Activated CD4-positive, alpha-beta T cell treated with anti-CD3 and anti-CD28 coated beads, Interleukin-2, Interleukin-6, amounts not matched to agents 100 ng/mL and 50 ng/mL, durations not matched to agents 16 hours and 8 hours (primary cell): ENCODE measurements around the gene KCNJ16.

Source experiments
- DNase-seq: peaks from one replicate; pipeline ENCODE4 v3.0.0-alpha.2; 2020

Gene KCNJ16

GRCh38 chr17:70099294-70099693 lies 24.3 kb downstream of the KCNJ16 start:
- DNase-seq: no peak

DNA sequence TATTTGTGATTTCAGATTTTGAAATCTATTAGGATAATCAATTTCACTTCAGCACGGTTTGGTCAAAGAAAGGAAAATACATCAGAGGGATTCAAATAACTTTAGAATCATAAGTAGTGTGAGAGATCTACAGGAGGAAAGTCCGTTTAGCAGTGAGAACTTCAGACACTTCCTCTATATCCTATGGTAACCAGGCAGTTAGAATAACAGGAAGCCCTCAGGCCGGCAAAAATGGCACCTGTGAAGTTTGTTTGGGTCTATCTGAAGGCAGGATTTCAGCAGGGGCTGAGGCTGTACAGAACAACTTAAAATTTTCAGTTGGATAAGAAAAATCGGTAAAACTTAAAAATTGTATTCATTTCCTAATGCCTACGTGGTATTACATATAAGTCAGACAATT lies 24.9 kb downstream of the KCNJ16 start:
- DNase-seq: no peak

DNA sequence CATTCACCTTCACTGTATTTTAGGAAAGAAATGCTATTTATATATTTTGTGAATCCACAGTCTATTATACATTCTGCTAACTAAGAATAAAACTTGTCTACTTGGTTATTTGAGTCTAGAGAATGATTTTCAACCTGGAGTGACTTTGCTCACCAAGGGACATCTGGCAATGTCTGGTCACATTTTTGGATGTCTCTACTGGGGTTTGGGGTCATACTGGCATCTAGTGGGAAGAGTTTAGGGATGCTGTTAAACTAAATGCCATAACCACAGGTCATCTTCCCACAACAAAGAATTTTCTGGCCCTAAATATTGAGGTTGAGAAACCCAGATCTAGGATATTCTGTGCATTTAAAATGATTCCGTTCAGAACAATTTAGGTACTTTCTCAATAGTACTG lies 26.0 kb downstream of the KCNJ16 start:
- no peak for DNase-seq

DNA sequence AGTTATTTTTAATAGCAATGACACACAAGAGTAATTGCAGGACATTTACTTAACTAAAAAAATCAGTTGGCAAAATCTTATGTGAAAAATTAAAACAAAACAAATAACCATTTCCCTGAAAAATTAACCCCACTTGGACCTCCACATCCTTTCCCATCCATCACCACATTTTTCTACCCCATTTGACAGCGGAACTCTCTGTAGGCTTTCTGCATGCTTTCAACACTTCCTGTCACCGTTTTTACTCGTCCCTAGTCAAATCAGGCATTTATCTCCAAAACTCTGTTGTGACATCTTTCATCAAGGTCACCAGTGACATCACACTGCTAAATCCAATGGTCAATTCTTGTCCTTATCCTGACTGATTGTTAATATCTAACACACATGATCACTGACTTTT lies 27.5 kb downstream of the KCNJ16 start:
- DNase-seq: no peak

GRCh38 chr17:70104791-70105523 lies 29.9 kb downstream of the KCNJ16 start:
- DNase-seq: no peak

DNA sequence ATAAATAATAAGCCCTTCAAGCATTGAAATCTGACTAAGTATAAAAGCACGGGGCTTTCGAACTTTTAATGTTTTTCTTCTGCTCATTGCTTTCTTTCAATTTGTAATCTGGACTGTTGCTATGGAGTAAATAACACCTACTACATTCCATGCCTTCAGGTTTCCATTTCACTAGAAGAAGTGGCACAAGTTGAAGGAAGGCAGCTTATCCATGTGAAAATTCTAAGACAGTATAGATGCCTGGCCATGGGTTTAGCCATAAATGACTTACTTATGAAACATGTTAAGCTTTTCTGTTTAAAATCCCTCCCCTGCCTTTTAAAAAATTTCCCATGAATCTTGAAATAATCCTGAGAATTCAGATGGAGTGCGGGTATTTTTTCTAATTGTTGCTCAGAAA lies 30.6 kb downstream of the KCNJ16 start:
- DNase-seq: no peak

DNA sequence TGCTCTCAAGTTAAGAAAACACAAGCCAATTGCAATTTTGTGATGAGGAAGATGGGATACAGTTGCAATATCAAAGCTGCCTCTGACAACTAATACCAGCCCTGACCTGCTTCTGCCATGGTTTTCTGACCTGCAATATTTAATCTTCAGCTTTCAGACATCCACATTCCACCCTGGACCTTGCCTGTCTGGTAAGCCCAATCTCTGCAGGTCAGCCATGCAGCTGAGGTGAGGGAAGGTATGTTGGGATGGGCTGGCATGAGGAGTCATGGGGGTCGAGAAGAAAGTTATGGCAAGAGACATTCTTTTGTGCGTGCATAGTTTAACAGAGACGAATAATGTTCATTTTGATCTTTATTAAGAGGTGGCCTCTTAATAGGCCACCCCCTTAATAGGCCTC lies 31.5 kb downstream of the KCNJ16 start:
- no peak for DNase-seq

- no peak for DNase-seq
Observed at GRCh38 chr17:70107441-70107840, 32.4 kb downstream of the KCNJ16 start.

- no peak for DNase-seq
Observed at GRCh38 chr17:70107904-70108565, 33.0 kb downstream of the KCNJ16 start.

DNA sequence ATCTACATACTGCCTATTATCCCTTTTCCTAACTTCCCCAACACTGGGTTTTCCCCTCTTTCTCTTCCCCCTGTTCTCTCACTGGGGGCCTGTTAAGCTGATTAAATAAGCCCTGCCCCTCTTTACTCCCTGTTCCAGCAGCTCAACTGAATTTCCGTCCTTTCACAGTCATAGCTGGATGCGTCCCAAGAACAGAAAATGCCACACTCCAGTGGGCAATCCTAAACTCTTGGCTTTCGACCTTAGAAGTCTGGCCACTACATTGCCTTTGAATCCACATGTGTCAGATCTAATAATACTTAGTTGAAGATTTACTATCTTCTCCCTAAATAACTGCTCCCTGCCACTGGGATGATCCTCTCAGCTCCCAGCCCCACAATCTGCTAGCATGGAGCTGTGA lies 34.5 kb downstream of the KCNJ16 start:
- no peak for DNase-seq

- no peak for DNase-seq
Observed at GRCh38 chr17:70110443-70110880, 35.4 kb downstream of the KCNJ16 start.

- no peak for DNase-seq
Observed at GRCh38 chr17:70111201-70111600, 36.2 kb downstream of the KCNJ16 start.

GRCh38 chr17:70114405-70114804 lies 39.4 kb downstream of the KCNJ16 start:
- DNase-seq: no peak

GRCh38 chr17:70115126-70115525 lies 40.1 kb downstream of the KCNJ16 start:
- DNase-seq: no peak

DNA sequence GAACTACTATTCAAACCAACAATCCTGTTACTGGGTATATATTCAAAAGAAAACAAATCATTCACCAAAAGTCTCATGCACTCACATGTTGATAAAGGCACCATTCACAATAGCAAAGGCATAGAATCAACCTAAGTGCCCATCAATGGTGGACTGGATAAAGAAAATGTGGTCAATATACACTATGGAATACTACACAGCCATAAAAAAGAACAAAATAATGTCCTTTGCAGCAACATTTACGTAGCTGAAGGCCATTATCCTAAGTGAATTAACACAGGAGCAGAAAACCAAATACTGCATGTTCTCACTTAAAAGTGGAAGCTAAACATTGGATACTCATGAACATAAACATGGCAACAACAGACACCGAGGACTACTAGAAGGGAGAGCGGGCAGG lies 41.9 kb downstream of the KCNJ16 start:
- no peak for DNase-seq

- DNase-seq: no peak
Observed at GRCh38 chr17:70119545-70119944, 44.5 kb downstream of the KCNJ16 start.

GRCh38 chr17:70119983-70120382 lies 45.0 kb downstream of the KCNJ16 start:
- no peak for DNase-seq

DNA sequence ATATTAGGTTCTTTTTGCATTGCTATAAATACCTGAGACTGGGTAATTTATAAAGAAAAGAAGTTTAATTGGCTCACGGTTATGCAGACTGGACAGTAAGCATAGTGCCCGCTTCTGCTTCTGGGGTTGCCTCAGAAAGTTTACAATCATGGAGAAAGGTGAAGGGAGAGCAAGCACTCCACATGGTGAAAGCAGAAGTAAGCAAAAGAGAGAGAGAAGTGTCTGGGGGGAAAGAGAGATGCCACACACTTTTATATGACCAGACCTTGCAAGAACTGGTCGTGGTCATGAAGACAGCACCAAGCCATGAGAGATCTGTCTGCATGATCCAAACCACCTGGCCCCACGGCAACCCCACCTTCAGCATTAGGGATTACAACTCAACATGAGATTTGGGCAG lies 45.4 kb downstream of the KCNJ16 start:
- DNase-seq: no peak

DNA sequence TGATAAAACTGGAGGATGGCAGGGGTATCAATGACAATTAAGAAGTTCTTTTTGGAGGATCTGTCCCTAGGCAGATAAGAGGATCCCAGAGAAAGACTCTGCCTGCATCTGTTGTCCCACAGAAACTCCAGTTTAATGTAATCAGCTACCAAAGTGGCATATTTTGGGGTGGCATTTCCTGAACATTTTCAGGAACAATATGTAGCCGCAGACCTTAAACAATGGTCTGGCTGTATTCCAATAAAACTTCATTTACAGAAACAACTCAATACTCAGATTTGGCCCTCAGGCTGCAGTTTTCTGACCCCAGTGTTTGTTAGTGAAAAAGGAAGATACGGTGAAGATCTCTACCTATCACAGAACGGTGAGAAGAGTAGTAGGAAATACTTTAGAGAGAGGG lies 46.1 kb downstream of the KCNJ16 start:
- DNase-seq: no peak

GRCh38 chr17:70123193-70123592 lies 48.2 kb downstream of the KCNJ16 start:
- no peak for DNase-seq

GRCh38 chr17:70124723-70125122 lies 49.7 kb downstream of the KCNJ16 start:
- DNase-seq: no peak

GRCh38 chr17:70127221-70127873 lies 52.3 kb downstream of the KCNJ16 start:
- DNase-seq: no peak

- no peak for DNase-seq
Observed at GRCh38 chr17:70128727-70129238, 53.8 kb downstream of the KCNJ16 start.

DNA sequence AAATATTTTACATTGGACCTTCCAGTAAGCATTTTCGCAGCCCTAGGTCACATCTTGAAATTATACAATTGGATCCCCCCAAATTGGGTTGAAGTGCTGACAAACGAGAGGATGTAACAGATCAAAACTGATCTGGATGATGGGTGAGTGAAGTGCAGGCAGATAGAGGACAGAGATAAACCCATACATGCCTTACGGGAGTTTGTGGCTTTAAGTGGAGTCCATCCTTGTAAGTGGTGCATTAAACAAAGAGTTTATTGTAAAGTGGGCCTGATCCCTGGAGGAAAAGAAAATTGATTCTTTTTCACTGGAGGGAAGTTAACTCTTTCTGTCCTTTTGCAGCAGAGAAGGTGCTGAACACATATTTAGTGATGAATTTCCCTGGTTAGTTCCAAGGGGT lies 55.3 kb downstream of the KCNJ16 start:
- no peak for DNase-seq
